Stomach (tissue), 4 donors: ENCODE data around the gene ATG7.

Experiments used
- CTCF ChIP-seq, 7 experiments: fragments of 450-650 bp in 4 of 7; fragments of 200-600 bp in 3 of 7; sonication (generic) in 3 of 7; IDR thresholded peaks; one replicate each; pipeline ENCODE4 v1.5.1; 2016 to 2019; ENCODE audit warnings: antibody characterized with exemption in 7 of 7, control low read depth in 2 of 7, mild to moderate bottlenecking in 1 of 7
- EP300 ChIP-seq: sonication (generic); formaldehyde crosslinking; IDR thresholded peaks from one replicate; pipeline ENCODE4 v1.6.1; 2017; ENCODE audit warnings: antibody characterized with exemption
- POLR2A ChIP-seq, 4 donors: fragments of 450-650 bp; IDR thresholded peaks; one replicate each; pipeline ENCODE4 v1.6.1; 2016; ENCODE audit warnings: antibody characterized with exemption in 4 of 4, control low read depth in 2 of 4, mild to moderate bottlenecking in 1 of 4, moderate library complexity in 1 of 4
- POLR2AphosphoS5 ChIP-seq, 3 donors: sonication (generic); formaldehyde crosslinking; IDR thresholded peaks; one replicate each; pipeline ENCODE4 v1.6.1; 2016; ENCODE audit warnings: antibody characterized with exemption in 3 of 3

- no peak for TF ChIP-seq CTCF (IDR thresholded peaks at IDR 0.05)
- TF ChIP-seq POLR2AphosphoS5 (IDR thresholded peaks at IDR 0.05): no peak
- no peak for TF ChIP-seq POLR2A (IDR thresholded peaks at IDR 0.05)
- no peak for TF ChIP-seq EP300
Measured at GRCh38 chr3:11564577-11565001, 292.4 kb downstream of the ATG7 start.
